AG10803 (cell line): ENCODE measurements around the gene SHF.

Experiments
- DNase-seq: peaks from one replicate; pipeline ENCODE4 v3.0.0; 2010; ENCODE audit warnings: low read depth
- H3K4me3 ChIP-seq: 2 replicates; pipeline ENCODE4 v1.5.1; 2011; ENCODE audit warnings: mild to moderate bottlenecking, low read length, control low read depth
- TF ChIP-seq, protein P1 (sequence below): conservative IDR thresholded peaks from 2 replicates; pipeline ENCODE4 v1.5.1; 2011; ENCODE audit warnings: mild to moderate bottlenecking, low read length, control low read depth, inconsistent platforms

The SHF gene

DNA sequence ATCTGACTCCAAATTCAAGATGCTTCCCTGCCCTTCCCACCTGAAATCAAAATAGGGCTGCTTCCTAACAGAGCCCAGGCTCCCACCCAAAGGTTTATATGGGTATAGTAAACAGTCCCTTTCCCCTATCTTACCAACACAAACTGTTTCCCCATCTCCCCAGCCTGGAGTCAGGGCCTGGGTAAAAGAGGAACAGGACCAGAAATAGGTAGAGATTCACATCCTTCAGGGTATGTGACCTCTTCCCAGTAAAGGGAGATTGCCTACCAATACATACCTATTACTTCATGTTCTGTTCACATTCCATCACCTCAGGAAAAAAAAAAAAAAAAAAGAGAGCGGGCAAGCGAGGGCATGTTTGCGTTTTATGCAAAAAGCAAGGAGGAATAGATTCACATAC is 9.7 kb upstream of the SHF start:
- TF ChIP-seq, protein P1, sequence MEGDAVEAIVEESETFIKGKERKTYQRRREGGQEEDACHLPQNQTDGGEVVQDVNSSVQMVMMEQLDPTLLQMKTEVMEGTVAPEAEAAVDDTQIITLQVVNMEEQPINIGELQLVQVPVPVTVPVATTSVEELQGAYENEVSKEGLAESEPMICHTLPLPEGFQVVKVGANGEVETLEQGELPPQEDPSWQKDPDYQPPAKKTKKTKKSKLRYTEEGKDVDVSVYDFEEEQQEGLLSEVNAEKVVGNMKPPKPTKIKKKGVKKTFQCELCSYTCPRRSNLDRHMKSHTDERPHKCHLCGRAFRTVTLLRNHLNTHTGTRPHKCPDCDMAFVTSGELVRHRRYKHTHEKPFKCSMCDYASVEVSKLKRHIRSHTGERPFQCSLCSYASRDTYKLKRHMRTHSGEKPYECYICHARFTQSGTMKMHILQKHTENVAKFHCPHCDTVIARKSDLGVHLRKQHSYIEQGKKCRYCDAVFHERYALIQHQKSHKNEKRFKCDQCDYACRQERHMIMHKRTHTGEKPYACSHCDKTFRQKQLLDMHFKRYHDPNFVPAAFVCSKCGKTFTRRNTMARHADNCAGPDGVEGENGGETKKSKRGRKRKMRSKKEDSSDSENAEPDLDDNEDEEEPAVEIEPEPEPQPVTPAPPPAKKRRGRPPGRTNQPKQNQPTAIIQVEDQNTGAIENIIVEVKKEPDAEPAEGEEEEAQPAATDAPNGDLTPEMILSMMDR: no peak
- DNase-seq: no peak
- H3K4me3 ChIP-seq: no peak overlapping the region

DNA sequence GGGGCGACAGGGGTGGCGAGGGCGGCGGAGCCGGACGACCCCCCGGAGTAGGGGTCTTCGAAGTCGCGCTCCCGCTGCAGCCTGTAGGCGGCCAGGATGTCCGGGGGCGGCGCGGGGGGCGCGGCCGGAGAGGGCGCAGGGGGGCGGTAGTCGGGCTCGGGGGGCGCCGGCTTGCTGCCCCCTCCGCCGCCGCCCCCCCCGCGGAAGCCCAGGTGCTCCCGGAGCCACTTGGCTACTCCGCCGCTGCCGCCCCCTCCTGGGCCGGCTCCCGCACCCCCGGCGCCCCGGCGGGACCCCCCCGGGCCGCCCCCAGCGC is 230 bp downstream of the SHF start:
- TF ChIP-seq, protein P1: no peak
- DNase-seq: no peak
- peak overlapping the region; percentile 75 for H3K4me3 ChIP-seq

DNA sequence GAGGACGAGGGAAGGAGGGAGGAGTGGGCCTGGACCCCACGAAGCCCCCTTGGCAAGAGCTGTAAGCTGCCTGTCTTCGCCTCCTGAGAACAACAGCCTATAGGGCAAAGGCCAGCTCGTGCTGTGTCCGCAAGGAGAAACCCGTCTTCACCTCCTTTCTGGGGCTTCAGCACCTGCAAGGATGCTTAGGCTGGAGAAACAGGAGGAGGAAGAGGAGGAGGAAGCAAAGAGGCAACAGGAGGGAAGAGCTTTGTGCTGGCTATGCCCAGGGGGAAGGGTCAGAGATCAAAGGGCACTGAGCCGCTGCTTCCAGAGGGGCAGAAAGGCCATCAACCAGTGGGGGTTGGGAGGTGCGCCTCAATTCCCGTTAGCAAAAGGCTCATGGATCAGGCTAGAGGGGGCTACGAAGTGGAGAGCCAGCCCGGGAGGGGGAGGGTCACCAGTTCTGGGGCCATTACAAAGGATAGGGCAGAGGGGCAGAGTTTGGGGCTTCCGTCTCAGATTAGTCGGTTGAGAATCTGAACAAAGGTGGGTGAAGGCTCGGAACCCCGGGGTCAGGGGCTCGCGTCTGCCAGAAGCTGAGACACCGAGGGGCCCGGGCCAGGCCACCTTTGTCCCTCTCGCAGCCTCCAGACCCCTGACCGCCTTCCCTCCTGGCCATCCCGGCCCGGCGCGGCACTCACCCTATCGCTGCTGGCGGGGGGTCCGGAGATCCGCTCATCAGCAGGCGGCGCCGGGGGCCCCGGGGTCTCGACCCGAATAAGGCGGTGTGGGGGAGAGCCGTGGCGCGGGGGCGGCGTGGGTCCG is 792 bp downstream of the SHF start:
- DNase-seq: no peak
- peak overlapping the region; percentile 75 for H3K4me3 ChIP-seq
- TF ChIP-seq, protein P1: no peak

DNA sequence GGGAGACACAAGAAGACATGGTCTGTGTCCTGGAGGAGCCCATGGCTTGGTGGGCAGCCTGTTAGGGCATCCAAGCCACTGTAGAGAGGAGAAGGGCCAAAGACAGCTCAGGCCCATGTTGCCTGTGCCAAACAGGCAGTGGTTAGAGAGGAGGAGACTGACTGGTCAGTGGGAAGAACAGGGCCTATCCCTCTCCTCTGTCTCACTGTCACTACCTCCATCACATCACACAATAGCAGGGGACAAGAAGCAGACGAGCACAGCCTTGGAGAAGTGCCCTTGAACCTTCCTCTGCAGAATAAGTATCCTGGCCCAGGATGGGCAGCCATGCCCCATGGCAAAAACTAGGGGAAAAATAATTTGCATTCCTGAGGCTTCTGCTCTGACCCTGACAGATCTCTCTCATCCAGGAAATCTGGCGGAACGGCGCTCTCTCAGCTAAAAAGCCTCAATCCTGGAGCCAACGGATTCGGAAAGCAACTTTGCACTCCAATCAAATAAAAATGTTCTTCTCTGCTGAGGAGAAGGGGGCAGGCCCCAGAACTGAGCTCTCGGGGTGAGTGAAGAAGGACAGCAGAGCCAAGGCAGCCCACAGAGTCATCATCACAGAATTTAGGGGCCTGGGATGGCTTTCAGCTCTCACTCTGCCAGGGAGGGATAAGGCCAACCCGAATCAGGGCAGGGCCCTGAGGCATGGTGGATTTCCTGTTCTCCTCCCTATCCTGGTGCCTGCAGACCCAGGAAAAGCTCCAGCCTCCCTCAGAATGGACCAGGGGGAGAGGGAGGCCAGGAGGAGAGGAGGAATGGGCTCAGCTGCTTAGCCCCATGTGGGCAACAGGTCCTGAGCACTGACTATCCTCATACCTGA is 1.6 kb downstream of the SHF start:
- DNase-seq: peak; percentile 38
- H3K4me3 ChIP-seq: peak overlapping the region; percentile 75
- TF ChIP-seq, protein P1: no peak

DNA sequence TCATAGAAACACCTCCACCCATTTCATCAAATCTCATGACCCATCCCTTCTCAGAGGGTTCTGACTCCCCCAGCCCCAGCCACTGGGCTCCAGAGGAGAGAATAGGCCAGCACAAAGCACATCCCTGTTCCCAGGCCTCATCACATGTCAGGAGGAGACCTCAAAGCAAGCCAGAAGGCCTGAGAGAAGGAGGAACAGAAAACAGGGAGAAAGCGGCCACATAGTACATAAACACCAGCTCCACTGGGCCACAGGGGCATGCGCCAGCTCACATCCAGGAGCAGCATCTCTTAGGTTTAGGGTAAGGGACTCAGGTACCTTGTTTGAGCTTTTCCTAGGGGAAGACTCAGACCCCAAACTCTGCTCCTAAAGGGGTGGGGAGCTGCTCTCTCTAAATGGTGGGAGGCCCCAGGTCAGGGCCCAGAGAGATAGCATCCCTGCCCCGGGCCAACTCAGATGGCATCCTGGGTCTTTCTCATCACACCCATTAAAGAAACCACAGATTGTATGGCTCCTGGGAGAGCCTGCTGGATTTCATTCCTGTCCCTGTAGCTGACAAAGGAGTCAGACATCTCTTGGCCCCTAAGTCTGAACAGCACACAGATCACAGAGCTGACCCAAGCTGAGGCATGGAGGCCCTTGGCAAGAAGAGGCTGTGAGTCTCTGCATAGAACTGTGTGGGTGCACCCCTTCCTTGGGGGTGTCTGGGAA is 2.5 kb downstream of the SHF start:
- DNase-seq: no peak
- H3K4me3 ChIP-seq: no peak overlapping the region
- TF ChIP-seq, protein P1: no peak

DNA sequence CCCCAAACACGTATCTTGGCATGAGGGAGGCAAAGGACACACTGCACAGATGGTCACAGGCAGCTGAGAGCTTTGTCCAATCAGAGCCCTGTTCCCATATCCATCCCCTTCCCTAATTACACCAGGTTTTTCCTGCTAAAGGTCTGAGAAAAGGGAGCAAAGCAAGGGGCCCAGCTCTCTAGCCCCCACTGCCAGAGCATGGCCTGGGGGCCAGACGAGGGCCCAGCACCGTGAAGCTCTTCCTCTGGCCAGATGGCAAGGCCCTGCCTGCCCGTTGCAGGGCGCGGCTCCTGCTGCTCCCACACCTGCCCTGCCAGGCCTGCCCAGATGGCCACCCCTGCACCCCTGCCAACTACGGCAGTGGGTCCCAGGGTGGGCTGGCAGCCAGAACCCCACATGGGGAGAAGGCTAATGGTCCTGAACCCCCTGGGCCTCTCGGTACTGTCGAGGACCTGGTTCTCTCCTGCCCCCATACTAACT is 3.2 kb downstream of the SHF start:
- TF ChIP-seq, protein P1: no peak
- H3K4me3 ChIP-seq: no peak overlapping the region
- no peak for DNase-seq
